H4 (cell line): ENCODE data around the gene CLDN22. TPM values are rescaled to one million over a fixed set of nuclear protein-coding genes. Genes with fewer than 3 reads are reported as not detected.

Source experiments
- DNase-seq: peaks from one replicate; pipeline ENCODE4 v3.0.0-alpha.2; 2015; ENCODE audit warnings: low spot score
- total RNA-seq: library from RNA; depleted of rRNA; stranded (reverse); fragments of >200 nt; shearing (Covaris generic); gene quantifications from 2 replicates; pipeline ENCODE4 v1.2.3, GENCODE V29; 2014; rRNA removed

The CLDN22 gene
- total RNA-seq, 1 experiment from 2014 or later: not detected

DNA sequence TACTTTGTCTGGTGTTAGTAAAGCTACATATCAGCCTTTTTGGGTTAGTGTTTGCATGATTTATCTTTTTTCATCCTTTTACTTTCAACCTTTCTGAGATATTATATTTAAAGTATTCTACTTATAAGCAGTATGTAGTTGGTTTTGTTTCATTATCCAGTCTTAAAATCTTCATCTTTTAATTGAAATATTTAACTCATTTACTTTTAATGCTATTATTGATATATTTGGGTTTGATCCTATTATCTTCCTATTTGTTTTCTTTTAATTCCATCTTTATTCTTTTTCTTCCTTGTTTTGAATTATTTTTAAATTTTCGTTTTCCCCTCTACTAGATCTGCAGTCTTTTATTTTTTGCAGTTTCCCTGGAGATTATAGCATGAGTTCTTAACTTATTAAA, 44.0 kb downstream of the CLDN22 start:
- DNase-seq: no peak

DNA sequence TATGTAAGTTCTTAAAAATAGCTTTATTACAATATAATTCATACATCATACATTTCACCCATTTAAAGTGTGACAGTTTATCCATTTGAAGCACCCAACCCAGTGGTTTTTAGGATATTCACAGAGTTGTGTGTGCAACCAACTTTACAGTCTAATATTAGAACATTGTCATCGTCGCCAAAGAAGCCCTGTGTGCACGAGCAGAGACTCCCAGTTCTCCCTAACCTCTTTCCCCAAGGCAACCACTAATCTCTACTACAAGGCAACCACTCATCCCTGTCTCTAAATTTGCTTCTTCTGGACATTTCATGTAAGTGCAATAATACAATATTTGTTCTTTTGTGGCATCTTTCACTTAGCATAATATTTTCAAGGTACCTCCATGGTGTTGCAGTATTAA, 47.7 kb downstream of the CLDN22 start:
- DNase-seq: no peak

DNA sequence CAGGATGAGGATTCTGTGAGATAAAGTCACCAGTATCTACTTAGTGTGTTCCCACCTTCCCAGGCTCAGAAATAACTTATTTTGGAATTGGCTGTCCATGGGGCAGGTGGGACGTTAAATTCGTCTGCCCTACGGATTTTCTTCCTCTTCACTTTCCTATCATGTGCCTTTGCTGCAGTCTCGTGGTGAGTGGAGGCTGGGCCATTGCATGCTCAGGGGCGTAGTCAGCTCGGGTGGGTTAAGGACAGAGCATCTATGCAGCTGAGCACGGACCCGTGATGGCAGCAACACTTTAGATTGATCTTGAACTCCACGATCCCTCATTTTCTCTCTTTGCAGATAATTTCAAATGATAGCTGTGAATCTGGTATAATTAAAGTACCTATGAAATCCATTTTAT, 51.5 kb downstream of the CLDN22 start:
- DNase-seq: no peak

Other genes with a start within 250 kb of the CLDN22 start
- gene WWC2, start 221.0 kb downstream of the CLDN22 start, total RNA-seq: 8.5 and 10.9 TPM in 2 replicates
- gene CLDN24, start 2.1 kb upstream of the CLDN22 start, total RNA-seq: not detected in 2 replicates
- gene CDKN2AIP, start 124.4 kb upstream of the CLDN22 start, total RNA-seq: 13.0 and 16.5 TPM in 2 replicates
- gene ING2, start 184.8 kb upstream of the CLDN22 start, total RNA-seq: 16.3 and 17.2 TPM in 2 replicates